Ectodermal cell (in vitro differentiated cells): Measurements from ENCODE around the gene DAP3.
"Not testable (repeated sequence)": the region's sequence is repeated elsewhere in the genome, so short reads cannot be mapped to it uniquely, and the experiment has no call there.

Experiments
- H3K27ac ChIP-seq: 2 replicates; pipeline ENCODE4 v1.7.0; 2013; ENCODE audit warnings: mild to moderate bottlenecking, low read depth, low read length; ENCODE audit not compliant: insufficient read depth, poor library complexity, severe bottlenecking
- H3K27me3 ChIP-seq: 2 replicates; pipeline ENCODE4 v1.7.0; 2013; ENCODE audit warnings: mild to moderate bottlenecking, low read length; ENCODE audit not compliant: insufficient read depth, control insufficient read depth, poor library complexity, severe bottlenecking
- H3K36me3 ChIP-seq: one replicate; pipeline ENCODE4 v1.7.0; 2013; ENCODE audit warnings: low read length; ENCODE audit not compliant: control insufficient read depth, insufficient read depth
- H3K4me1 ChIP-seq: one replicate; pipeline ENCODE4 v1.7.0; 2013; ENCODE audit warnings: low read length; ENCODE audit not compliant: control insufficient read depth, insufficient read depth
- H3K4me3 ChIP-seq: 2 replicates; pipeline ENCODE4 v1.7.0; 2013; ENCODE audit warnings: low read depth, low read length, control low read depth; ENCODE audit not compliant: insufficient read depth
- H3K9me3 ChIP-seq: 2 replicates; pipeline ENCODE4 v1.7.0; 2013; ENCODE audit warnings: mild to moderate bottlenecking, low read length, moderate library complexity; ENCODE audit not compliant: control insufficient read depth
- WGBS, 2 experiments: methylation state at CpG; one replicate each; pipeline ENCODE4 v1.1.7; 2013; ENCODE audit warnings: missing lambda C conversion rate in 2 of 2; 5-methylcytosine and 5-hydroxymethylcytosine counted together

The DAP3 gene

DNA sequence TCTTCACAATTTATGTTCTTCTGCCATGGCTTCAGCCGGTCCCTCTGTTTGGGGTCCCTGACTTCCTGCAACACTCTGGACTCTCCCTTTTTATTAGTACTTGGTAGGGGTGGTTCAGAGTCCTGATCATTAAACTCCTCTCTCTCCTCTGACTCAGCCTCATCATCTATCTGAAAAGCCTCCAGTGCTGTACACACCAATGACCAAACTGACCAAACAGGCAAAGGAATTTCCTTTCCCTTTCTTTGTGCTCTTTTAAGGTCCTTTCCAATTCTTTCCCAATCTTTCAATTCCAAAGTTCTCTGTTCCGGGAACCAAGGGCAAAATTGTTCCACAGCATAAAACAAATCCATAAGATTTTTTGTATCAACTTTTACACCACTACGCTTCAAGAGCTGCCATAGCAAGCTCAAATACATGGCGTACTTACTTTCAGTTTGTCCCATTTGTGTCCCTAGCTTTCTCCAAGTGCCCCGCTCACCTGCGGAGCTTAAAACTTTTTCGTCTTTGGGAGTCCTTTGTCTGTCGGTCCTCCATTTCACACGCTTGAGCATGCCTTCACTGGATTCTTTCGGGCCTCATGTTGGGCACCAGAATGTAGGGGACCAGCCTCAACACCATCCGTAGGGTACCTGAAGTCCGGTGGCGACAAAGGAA, 9.6 kb downstream of the DAP3 start:
- no peak overlapping the region for H3K27ac ChIP-seq
- H3K27me3 ChIP-seq: no peaks in the 10 kb centered on the region
- H3K4me3 ChIP-seq: no peak overlapping the region
- no peaks in the 10 kb centered on the region for H3K9me3 ChIP-seq
- H3K4me1 ChIP-seq: no peaks in the 10 kb centered on the region
- WGBS, 2 experiments: 91 to 92% methylated on average over 12 to 13 of the region's 13 CpGs
- no peaks in the 10 kb centered on the region for H3K36me3 ChIP-seq

DNA sequence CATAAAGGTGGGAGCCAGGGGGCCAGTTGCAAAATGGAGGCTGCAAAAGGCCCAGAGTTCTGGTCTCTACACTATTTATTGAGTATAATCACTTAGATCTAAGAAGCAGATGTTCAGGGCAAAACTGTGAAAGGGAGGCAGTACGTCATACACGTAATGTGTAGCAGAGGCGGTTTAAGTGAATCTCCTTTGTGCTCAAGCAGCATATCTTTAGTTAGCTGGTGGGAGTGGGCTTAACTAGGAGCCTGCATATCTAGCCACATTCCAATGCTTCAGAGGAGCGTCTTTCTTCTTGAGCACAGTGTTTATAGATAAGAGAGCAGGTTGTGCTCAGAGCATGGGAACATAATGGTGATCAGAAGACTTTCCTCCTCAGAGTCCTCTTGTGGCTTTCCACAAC, 10.2 kb downstream of the DAP3 start:
- H3K27ac ChIP-seq, H3K27me3 ChIP-seq, H3K9me3 ChIP-seq: not testable (repeated sequence)

DNA sequence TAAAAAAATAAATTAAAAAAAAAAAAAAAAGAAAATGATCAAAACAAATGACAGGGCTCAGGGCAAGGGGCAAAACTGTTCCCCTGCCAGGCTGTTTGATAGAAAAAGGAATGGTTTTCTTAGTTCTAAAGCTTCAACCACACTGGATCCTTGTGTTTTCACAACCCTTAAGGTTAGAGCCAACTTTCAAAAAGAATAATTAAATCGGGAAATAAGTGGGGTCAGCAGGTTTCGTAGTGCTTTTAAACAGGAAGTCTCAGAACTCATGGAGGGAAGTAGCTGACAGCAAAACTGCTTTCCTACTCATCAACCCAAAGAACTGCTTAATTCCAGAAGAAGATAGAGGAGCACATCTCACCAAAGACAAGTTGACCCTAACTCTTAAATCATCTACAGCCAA, 12.8 kb downstream of the DAP3 start:
- not testable (repeated sequence) for H3K36me3 ChIP-seq, H3K4me1 ChIP-seq, H3K9me3 ChIP-seq, H3K4me3 ChIP-seq, H3K27me3 ChIP-seq, H3K27ac ChIP-seq
- WGBS, 2 experiments: 88% methylated on average over 2 of the region's 2 CpGs; no CpG with 5 or more reads in 1 of the 2 experiments

More for the DNA sequence above, 10.2 kb downstream of the DAP3 start:
- not testable (repeated sequence) for H3K36me3 ChIP-seq, H3K4me1 ChIP-seq, H3K4me3 ChIP-seq
- WGBS, 2 experiments: 89 to 93% methylated on average over 4 of the region's 4 CpGs

DNA sequence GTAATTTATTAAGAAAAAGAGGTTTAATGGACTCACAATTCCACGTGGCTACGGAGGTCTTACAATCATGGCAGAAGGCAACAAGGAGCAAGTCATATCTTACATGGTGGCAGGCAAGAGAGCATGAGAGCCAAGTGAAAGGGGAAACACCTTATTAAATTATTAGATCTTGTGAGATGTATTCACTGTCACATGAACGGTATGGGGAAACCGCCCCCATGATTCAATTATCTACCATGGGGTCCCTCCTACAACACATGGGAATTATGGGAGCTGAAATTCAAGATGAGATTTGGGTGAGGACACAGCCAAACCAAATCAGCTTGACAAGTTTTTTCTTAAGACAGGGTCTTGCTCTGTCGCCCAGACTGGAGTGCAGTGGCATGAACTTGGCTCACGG, 14.3 kb downstream of the DAP3 start:
- Histone ChIP-seq H3K9me3 (no peaks in the 10 kb centered on the region), H3K36me3 (no peaks in the 10 kb centered on the region), H3K27ac (no peak overlapping the region), H3K4me3 (no peak overlapping the region), H3K27me3 (no peaks in the 10 kb centered on the region), H3K4me1 (no peaks in the 10 kb centered on the region)
- 90 to 92% methylated on average over 6 of the region's 6 CpGs for WGBS, 2 experiments

DNA sequence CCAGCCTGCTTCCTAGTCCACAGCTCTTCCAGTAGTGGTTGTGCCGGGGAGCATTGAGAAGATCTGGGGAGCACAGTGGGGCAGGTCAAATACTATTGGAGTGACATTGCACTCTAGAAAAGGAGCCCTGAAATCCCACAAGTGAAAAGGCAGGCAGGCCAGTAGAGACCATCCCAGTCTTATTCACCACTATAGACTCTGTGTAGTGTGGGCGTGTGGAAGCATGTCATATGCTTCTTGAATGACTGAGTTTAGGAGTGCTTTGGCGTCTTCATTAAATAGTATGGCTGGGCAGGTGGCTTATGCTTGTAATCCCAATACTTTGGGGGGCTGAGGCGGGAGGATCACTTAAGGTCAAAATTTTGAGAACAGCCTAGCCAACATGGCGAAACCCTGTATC, 15.5 kb downstream of the DAP3 start:
- not testable (repeated sequence) for H3K9me3 ChIP-seq, H3K4me1 ChIP-seq, H3K27me3 ChIP-seq, H3K4me3 ChIP-seq, H3K27ac ChIP-seq, H3K36me3 ChIP-seq
- 94 to 99% methylated on average over 4 of the region's 5 CpGs for WGBS, 2 experiments

DNA sequence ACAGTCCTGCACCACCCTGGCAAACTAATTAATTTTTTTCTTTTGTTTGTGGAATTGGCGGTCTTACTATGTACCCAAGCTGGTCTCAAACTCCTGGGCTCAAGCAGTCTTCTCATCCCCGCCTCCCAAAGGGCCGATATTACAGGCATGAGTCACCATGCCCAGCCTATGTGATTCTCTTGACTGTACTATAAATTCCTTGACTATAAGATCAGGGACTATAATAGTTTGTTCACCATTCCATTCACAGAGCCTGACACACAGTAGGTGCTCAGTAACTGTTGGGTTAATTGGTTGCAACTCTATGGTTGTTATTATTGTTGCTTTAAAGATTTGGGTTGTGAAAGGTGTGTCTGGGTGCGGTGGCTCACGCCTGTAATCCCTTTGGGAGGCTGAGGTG, 17.2 kb downstream of the DAP3 start:
- H3K9me3 ChIP-seq: no peaks in the 10 kb centered on the region
- no peaks in the 10 kb centered on the region for H3K27me3 ChIP-seq
- 92 to 95% methylated on average over 5 of the region's 5 CpGs for WGBS, 2 experiments

DNA sequence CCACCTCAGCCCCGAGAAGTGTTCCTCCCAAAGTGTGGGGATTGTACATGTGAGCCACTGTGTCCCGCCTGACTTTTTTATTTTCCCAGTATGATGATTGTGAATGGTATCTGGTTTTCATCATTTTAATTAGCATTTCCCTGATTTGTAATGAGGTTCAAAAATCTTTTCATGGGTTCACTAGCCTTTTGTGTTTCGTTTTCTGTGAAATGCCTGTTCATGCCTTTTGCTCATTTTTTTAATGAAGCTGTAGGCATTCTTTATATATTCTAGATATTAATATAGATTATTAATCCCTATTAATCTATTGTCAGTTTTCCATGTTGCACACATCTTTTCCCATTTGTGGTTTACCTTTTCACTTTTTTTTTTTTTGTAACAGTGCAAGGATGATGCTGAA, 20.5 kb downstream of the DAP3 start:
- H3K9me3 ChIP-seq: no peaks in the 10 kb centered on the region
- H3K4me3 ChIP-seq: no peak overlapping the region
- no peaks in the 10 kb centered on the region for H3K27me3 ChIP-seq
- no peak overlapping the region for H3K27ac ChIP-seq
- no peaks in the 10 kb centered on the region for H3K4me1 ChIP-seq
- no peaks in the 10 kb centered on the region for H3K36me3 ChIP-seq
- WGBS, 2 experiments: 97 to 100% methylated on average over 2 to 3 of the region's 3 CpGs

More for the DNA sequence above, 17.2 kb downstream of the DAP3 start:
- Histone ChIP-seq H3K27ac (no peak overlapping the region), H3K36me3 (no peaks in the 10 kb centered on the region), H3K4me3 (no peak overlapping the region), H3K4me1 (no peaks in the 10 kb centered on the region)

DNA sequence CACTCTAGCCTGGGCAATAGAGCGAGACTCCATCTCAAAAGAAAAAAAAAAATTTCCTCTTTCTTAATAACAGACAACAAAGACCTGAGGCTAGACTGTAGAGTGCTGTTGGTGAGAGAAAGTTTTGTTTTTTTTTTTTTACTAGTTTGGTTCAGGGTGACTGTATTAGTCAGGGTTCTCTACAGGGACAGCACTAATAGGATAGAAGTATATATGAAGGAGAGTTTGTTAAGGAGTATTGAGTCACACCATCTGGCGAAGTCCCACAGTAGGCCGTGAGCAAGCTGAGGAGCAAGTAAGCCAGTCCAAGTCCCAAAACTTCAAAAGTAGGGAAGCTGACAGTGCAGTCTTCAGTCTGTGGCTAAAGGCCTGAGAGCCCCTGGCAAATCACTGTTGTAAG, 22.6 kb downstream of the DAP3 start:
- not testable (repeated sequence) for H3K4me3 ChIP-seq, H3K27ac ChIP-seq, H3K9me3 ChIP-seq, H3K36me3 ChIP-seq, H3K27me3 ChIP-seq, H3K4me1 ChIP-seq
- 88 to 100% methylated on average over 1 of the region's 3 CpGs for WGBS, 2 experiments

DNA sequence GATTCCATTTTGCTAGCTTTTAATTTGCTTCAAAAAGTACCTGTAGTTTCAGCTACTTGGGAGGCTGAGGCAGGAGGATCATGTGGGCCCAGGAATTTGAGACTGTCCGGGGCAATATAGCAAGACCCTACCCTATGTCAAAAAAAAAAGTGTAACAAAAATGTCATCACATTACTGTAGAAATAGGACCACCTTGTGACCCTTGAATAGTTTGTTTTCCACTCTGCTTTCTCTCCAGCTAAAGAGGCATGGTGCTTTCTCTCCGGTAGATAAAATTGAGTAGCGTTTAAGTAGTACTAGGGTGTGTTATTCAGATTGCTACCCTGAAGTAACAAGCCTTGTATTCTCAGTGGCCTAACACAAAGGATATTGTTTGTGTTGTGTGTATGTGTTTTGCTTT, 23.7 kb downstream of the DAP3 start:
- not testable (repeated sequence) for H3K36me3 ChIP-seq, H3K9me3 ChIP-seq, H3K4me1 ChIP-seq, H3K4me3 ChIP-seq, H3K27ac ChIP-seq, H3K27me3 ChIP-seq
- 95 to 100% methylated on average over 3 of the region's 3 CpGs for WGBS, 2 experiments

DNA sequence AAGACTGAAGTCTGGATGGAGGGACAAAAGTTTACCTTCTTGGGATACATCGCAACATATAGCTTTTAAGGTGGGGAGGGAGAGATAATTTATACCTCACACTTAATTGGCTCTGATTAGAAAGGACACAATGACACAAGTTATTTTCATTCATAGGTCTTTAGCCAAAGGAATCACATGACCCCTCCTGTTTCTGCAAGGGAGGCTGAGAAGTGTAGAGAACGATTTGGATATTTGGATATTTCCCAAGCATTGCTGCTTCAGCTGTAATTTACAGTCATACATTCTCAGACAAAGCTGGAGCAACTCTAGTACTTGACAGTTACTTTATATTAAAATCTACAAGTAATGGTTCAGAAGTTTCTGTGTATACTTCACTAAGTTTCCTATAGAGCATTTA, 24.2 kb downstream of the DAP3 start:
- Histone ChIP-seq H3K36me3 (no peaks in the 10 kb centered on the region), H3K27me3 (no peaks in the 10 kb centered on the region), H3K4me1 (no peaks in the 10 kb centered on the region), H3K4me3 (no peak overlapping the region), H3K9me3 (no peaks in the 10 kb centered on the region), H3K27ac (no peak overlapping the region)
- WGBS, 2 experiments: 96 to 100% methylated on average over 2 of the region's 2 CpGs

DNA sequence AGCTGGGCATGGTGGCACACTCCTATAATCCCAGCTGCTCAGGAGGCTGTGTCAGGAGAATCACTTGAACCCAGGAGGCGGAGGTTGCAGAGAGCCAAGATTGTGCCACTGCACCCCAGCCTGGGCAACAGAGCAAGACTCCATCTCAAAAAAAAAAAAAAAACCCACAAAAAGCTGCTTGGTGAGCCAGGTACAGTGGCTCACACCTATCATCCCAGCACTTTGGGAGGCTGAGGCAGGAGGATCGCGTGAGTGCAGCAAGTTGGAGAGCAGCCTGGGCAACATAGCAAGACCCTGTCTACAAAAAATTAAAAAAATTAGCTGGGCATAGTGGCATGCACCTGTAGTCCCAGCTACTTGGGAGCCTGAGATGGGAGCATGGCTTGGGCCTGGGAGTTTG, 26.2 kb downstream of the DAP3 start:
- 88 to 94% methylated on average over 3 of the region's 3 CpGs for WGBS, 2 experiments
- not testable (repeated sequence) for H3K4me3 ChIP-seq

More for the DNA sequence above, 26.2 kb downstream of the DAP3 start:
- not testable (repeated sequence) for H3K27me3 ChIP-seq, H3K9me3 ChIP-seq, H3K27ac ChIP-seq, H3K4me1 ChIP-seq, H3K36me3 ChIP-seq
